GM18502 (cell line): ENCODE measurements around the gene SCG5.
A peak's percentile ranks its signal among the peaks of the same experiment; 100 is the strongest.
"Not testable (repeated sequence)": the region's sequence is repeated elsewhere in the genome, so short reads cannot be mapped to it uniquely, and the experiment has no call there.

Experiments used
- ATAC-seq: cut with Tn5 transposase; IDR thresholded peaks from one replicate; pipeline ENCODE4 v1.9.1; 2021; ENCODE audit warnings: mild to moderate bottlenecking; ENCODE audit not compliant: unreplicated experiment, poor library complexity

SCG5 gene, protein sequence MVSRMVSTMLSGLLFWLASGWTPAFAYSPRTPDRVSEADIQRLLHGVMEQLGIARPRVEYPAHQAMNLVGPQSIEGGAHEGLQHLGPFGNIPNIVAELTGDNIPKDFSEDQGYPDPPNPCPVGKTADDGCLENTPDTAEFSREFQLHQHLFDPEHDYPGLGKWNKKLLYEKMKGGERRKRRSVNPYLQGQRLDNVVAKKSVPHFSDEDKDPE

DNA sequence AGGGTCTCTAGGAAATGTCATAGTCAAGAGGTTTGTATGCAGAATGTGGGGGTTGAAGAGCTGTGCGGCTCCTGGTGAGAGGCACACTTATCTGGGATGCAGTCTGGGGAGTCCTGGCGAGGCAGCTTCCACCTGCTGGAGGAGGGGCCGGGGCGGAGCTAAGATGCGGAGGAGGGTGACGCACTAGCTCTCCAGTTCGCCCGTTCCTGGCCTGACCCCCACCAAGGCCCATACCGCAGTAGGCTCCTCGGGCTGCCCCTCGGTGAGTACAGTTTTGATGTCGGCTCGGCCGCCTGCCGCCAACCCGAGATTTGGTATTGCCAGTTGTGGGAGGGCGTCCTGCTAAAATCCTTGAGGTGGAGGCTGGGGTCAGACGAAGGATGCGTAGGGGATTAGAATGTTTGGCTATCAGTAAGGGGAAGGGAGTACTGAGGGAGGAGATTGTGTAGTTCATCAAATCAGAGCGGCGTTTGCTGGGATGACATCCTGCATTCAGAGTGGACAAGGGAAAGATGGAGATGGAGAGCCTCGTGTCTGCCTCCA lies at the start of gene SCG5:
Gene SCG5 (plus strand): TSS at position 194 of the 543 bp plus-strand sequence. CDS start 1,883 bp downstream, outside the sequence.
- ATAC-seq, result no peak

DNA sequence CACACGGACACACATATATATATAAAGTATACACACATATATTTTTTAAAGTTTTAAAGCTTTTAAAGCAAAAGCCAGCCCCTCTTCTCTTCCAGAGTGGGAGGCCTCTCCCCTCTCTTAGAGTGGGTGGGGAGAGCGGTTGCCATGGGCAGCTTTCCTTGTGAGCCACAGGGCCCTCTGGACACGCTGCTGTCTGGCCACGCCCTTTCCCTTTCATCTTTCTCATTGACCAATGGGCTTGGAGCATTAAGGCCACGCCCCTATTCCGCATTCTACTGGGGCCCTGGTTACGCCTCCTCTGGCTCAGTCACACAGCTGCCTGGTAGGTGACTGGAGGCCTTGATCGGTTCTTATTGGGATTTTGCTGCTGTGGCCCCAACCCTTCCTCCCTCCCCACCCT lies 48.4 kb upstream of the SCG5 start, which contains the start of gene GOLGA8N:
Gene GOLGA8N (plus strand): TSS at position 306 of the 400 bp plus-strand sequence.
- not testable (repeated sequence) for ATAC-seq

DNA sequence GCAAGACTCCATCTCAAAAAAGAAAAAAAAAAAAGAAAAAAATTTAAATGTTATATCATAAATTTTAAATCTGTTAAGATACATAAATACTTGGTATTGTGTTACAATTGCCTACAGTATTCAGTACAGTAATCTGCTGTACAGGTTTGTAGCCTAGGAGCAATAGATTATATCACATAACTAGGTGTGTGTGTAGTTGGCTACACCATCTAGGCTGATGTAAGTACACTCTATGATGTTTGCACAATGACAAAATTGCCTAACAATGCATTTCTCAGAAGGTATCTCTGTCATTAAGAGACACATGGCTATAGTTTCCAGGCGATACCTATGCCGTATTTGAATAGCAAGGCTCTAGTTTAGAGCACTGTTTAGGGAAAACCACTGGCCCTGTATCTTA lies 32.0 kb upstream of the SCG5 start:
- not testable (repeated sequence) for ATAC-seq

DNA sequence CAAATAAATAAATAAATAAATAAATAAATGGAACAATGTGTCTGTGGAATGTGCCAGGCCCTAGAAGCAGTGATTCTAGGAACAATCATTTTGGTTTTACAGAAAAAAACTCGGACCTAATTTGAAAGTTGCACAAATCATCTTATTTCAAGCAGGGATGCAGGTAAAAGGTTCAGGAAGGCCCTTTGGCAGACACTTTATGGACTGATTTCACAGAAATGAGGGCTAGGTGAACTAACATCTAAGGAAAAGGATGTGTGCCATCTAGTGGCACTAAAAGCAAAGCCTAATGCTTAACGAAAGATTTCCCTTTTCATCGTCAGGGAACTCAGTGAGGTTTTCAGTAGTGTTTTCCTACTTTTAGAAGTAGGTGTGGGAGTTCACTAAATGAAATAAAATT lies 30.8 kb upstream of the SCG5 start:
- ATAC-seq, result not testable (repeated sequence)

DNA sequence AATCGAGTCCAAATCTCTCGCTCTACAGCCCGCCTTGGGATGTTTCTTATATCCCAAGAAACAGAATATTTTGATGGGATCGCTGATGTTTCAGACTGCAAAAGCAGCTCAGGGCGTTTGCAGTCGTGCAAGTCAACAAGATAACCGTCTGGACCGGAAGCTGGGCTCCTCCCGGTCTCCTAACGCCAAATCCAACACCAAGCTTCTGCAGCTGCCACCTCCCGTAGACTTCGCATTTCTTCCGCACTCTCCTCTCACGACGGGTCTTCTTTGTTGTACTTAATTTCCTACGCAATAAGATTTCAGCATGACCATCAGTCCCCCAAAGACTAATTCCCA lies 26.8 kb upstream of the SCG5 start:
- peak; percentile 25 for ATAC-seq

DNA sequence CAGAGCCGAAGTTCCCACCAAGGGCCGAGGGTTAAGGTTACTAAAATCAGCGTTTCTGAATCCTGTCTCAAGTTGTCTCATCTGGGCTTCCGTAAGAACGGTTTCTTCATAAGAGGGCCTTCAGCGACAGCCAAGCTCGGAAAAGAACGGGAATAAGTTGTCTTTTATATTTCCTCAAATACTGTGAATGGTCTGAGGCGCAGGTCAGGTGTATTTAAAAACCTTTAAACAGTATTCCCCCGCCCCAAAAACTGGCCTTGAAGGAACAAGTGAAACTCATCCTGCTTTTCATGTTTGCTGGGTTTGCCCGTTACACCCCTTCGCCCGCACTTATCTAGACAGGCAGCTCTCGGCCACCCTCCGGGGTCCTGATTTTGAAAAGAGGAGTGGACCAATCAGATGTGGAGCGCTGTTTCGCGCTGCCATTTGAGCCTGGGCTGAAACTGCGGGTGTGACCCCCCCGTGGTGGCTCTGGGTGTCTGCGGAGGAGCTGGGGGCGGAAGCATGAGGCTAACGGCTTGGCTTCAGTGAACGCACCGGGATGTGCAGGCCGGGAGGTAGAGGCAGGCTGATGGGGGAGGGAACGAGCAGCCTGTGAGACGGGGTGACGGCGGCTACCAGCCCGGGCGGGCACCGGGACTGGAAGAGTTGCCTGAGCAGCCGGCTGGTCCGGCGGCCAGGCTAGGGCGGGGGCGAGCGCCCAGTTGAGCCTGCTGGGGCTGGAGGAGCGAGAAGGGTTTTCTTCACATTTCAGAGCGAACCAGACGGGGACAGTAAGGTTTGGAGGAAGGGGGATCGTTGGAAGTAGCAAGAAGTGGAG lies 26.2 kb upstream of the SCG5 start, which contains the start of gene ARHGAP11A:
Gene ARHGAP11A (plus strand): TSS at position 454 of the 820 bp plus-strand sequence. CDS start 708 bp downstream, outside the sequence.
- ATAC-seq, result peak; percentile 70

DNA sequence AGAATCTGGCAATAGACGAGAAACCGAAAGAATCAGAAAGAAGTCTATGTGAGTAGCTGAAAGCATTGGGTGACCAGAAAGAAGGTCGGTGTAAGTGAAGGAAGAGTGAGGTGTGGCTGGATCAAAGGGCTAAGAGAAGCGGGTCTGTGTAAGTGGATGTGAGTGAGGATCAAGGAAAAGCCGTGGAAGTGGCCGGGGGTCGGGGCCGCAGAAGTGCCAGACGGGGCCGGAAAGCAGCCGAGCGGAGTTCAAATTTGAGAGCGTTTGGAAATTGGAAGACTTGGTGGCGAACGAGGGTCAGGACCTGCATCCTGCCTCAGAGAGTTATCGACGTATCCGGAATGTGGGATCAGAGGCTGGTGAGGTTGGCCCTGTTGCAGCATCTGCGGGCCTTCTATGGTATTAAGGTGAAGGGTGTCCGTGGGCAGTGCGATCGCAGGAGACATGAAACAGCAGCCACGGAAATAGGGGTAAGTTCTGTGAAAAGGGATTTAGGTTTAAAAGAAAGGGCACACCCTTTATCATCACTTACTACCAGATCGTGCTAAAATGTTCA lies 25.6 kb upstream of the SCG5 start:
- ATAC-seq, result peak; percentile 15

DNA sequence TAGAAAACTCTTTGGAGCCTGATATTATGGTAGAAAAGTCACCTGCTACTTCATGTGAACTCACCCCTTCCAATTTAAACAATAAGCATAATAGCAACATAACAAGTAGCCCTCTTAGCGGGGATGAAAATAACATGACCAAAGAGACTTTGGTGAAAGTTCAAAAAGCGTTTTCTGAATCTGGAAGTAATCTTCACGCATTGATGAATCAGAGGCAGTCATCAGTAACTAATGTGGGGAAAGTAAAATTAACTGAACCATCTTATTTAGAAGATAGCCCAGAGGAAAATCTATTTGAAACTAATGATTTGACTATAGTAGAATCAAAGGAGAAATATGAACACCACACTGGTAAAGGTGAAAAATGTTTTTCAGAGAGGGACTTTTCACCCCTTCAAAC lies 5.1 kb upstream of the SCG5 start:
- no peak for ATAC-seq

DNA sequence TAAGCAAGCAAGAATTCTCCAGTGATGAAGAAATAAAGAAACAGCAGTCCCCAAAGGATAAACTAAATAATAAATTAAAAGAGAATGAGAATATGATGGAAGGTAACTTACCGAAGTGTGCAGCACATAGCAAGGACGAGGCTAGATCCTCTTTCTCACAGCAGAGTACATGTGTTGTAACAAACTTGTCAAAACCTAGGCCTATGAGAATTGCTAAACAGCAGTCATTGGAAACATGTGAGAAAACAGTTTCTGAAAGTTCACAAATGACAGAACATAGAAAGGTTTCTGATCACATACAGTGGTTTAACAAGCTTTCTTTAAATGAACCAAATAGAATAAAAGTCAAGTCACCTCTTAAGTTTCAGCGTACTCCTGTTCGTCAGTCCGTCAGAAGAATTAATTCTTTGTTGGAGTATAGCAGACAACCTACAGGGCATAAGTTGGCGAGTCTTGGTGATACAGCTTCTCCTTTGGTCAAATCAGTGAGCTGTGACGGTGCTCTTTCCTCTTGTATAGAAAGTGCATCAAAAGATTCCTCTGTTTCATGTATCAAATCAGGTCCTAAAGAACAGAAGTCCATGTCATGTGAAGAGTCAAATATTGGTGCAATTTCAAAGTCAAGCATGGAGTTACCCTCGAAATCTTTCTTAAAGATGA lies 4.5 kb upstream of the SCG5 start:
- ATAC-seq, result peak; percentile 57

DNA sequence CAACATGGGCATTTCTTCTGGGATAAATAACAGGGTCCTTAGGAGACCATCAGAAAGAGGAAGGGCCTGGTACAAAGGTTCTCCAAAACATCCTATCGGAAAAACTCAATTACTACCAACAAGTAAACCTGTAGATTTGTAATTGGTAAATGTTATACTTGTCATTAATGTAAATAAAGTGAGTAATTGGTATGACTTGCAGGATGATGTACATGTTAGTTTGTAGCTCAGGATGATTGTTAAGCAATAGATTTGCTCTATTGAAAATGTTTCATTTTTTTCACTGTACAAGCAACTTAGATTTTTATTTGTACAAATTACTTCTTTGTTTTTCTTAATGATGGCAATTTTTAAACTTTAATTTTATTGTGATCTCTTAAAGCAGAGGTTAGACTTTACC lies 3.8 kb upstream of the SCG5 start:
- no peak for ATAC-seq

DNA sequence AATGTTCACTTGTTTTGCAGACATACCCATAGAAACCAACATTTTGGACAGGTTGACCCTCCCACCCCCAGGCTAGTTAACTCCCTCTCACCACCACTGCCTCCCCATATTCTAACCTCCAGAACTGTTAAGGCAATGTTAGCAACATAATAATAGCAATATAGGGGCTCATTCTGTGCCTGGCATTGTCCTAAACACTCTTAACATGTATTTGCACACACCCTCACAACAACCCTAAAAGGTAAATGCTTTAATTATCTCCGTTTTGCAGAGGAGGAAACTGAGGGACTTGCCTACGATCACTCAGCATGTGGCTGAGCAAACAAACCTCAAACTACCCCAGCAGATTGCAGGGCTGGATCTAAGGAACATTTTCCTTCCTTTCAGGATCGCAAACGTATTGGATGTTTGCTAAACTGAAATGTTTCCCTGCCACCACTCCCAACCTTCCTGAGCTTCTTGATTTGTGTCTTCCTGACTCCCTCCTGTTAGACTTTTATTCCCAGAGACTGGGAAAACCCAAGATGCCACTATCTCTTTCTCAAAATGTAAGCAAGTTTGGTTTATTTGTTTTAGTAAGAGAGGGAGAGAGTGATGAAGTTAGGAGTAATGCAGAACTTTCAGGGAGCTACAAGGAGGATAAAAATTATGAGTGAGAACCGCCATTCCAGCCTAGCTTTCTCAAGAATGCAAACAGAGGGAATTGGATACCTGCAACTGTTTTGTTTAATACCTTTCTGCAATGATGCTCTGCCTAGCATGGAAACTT lies 1.3 kb downstream of the SCG5 start:
- no peak for ATAC-seq

DNA sequence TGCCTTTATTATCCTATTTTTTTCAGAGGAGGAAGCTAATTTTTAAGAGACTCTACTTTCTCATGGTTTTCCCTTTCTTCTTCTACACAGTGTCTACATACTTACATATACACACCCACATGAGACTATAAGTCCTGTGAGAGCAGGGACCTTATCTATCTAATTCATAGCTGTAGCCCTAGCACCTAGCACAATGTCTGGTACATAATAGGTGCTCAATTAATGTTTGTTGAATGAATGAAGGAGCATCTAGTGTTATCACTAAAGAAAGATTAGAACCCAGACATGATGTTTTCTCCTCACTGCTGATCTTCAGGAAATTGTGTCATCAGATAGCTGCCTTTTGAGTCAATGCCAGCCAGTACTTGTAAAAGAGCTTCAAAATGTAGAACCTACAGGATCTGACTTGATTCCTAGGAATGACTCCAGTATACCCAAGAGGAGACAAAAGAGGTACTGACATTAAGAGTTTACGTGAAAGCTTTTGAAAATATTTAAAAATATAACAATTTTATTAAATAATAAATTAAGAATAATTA lies 2.5 kb downstream of the SCG5 start:
- ATAC-seq, result no peak

DNA sequence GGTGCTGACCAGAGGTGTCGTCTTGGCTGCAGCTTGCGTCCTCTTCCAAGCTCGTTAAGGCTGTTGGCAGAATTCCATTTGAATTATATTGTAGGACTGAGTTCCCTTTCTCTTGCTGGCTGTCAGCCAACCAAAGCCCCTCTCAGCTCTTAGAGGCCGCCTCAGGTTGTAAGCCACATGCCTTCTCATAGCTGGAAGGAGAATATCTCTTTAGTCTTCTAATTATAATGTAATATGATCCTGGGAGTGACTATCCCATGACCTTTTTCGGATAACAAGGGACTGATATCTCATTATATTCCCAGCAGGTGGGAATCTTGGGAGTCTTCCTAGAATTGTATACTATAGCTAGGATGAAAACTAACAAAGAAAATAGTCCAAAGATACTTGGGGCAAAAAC lies 4.8 kb downstream of the SCG5 start:
- no peak for ATAC-seq

DNA sequence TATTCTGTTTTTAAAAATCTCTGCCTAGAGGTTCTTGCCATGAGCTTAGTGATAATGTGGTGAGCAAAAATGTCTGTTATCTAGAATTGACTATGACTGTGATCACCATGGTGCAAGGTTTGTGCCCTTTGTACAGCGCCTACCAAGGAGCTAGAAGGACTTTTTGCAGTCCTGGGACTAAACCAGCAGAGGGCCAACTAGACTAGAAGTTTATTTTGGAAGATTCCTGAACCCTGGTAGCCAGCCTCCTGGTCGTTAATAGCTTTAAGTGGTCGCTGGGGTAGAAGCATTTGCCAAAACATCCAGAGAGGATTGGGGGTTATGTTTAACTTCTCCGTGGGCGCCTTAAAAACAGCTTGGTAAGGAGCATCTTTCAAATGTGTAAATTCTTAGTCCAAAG lies 7.8 kb downstream of the SCG5 start:
- no peak for ATAC-seq

DNA sequence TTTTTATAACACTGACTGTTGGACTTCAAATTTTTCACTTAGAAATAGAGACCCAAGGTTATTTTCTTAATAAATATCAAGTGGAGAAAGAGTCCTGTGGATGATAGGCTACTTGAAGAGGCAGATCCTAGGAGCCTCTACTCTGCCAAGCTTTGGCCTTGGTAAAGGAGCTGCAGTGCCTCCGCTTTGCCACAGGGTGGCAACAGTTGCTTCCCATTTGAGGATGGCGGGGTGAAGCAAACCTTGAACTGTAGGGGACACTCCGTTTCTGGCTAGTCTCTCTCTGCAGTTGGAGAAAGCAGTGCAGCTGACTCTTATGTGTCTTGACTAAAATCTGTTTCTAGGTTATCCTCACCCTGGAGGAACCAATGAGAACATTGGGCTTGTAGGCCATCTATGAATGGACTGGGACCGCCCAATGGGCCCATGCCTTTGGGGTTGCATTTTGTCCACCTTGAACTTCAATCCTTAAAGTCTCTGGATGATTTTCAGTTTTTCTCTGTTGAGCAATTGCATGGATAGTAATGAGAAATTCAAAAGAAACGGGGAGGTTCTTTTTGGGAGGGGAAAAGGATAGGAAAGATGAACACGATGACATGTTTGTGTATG lies 9.8 kb downstream of the SCG5 start:
- peak; percentile 71 for ATAC-seq

DNA sequence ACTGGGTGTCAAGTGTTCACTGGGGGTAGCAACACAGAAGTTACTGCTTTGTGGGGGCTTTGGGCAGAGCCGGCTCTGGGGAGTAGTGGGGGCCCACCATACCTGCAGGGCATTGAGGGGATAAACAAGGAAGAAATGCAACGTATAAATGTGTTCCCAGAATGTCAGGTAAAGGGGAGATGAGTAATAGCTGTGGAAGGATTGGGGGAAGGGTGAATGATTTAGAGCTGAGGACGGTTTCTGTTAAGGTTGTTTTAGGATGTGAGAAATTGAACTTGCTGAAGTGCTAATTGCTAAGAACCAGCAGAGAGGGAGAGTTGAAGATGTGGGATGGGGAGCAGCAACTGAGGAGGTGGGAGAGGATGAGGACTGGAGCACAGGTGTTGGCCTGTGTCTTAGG lies 10.7 kb downstream of the SCG5 start:
- no peak for ATAC-seq

DNA sequence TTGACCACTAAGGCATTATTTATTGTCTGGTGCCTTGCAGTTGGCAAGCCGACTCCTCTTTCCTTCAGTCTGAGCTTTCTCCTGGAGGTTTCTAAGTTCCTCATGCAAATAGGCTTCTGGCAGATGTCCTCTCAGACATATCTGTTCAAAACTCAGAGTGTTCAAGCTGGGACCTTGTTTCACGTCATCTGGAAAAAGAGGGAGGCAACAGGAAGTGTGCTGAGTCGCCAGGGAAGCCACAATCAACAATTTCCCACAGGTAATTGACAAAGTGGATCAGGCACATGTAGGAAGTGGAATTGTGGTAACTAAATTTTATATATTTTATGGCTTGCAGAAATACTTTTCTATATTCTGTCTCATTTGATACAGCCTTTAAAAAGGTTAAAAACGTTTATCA lies 14.6 kb downstream of the SCG5 start:
- ATAC-seq, result no peak

DNA sequence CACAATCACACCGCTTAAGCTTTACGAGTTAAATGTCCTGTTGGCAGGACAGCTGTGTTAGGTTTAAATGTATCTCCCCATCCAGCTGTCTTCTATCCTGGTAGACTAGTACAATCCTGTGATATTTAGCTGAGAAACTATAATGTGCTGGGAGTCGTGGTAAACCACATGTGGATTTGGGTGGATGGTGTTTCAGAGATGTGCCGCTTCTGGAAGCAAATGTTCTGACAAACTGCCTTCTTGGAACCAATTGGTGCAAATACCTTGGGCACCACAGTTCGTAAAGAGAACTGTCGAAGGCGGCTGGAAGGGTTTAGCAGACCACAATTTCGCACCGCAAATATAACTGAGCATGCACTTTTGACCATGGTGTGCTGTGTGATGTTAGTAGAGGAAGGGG lies 15.0 kb downstream of the SCG5 start:
- ATAC-seq, result no peak

DNA sequence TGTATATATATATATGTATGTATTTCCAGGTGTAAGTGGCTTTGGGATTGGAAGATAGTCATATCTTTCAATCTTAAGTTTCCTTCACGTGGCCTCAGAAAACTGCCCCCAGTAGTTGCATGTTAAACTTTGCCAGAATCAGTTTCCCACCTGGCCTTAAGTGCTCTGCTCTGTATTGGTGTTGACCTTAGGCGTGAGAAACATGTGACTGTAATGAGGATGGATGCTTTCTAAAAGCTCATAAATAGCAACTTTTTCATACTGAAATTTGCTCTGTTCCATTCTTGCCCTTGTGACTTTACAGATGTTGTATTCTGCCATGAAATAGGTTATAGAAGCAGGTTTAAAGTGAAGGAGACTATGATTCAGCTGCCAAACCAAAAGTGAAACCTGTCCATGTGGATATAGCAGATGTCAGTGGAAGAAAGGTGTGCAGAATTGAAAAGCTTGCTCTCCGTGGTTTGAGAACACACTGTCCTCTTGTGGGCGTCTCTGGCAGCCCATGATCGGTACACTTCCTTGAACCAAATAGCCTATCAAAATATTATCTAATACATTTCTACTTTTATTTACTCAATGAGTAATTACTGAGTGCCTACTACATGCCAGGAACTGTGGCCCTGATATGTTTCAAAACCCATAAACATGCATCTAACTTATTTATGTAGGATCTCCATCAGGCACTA lies 15.8 kb downstream of the SCG5 start:
- ATAC-seq, result peak; percentile 54
